Colonic mucosa (tissue), 4 donors: Measurements from ENCODE around the gene TRAPPC6A. TPM values are rescaled to one million over a fixed set of nuclear protein-coding genes. Genes with fewer than 3 reads are reported as not detected.
A peak's percentile ranks its signal among the peaks of the same experiment; 100 is the strongest.

Experiments
- DNase-seq: peaks from one replicate; pipeline ENCODE4 v3.0.0-alpha.2; 2020
- H3K27ac ChIP-seq: fragments of 200-600 bp; one replicate; pipeline ENCODE4 v1.8.0; 2021
- H3K27me3 ChIP-seq: fragments of 200-600 bp; one replicate; pipeline ENCODE4 v1.8.0; 2021
- H3K36me3 ChIP-seq: fragments of 200-600 bp; one replicate; pipeline ENCODE4 v1.8.0; 2021
- H3K4me1 ChIP-seq: fragments of 200-600 bp; one replicate; pipeline ENCODE4 v1.8.0; 2021; ENCODE audit warnings: mild to moderate bottlenecking
- H3K4me3 ChIP-seq: fragments of 200-600 bp; one replicate; pipeline ENCODE4 v1.8.0; 2021
- H3K9ac ChIP-seq, 2 donors: one replicate each; pipeline ENCODE4 v1.7.0; 2013; ENCODE audit warnings: control low read depth in 2 of 2, low read depth in 2 of 2, low read length in 2 of 2
- H3K9me3 ChIP-seq: fragments of 200-600 bp; one replicate; pipeline ENCODE4 v1.8.0; 2021
- CTCF ChIP-seq: fragments of 200-600 bp; IDR thresholded peaks from one replicate; pipeline ENCODE4 v1.8.0; 2022; ENCODE audit warnings: antibody characterized with exemption, mild to moderate bottlenecking
- intact Hi-C: fragments of 100-400 bp; cut with DNase I; formaldehyde crosslinking; loops from one replicate; pipeline ENCODE4 v1.14.1; 2022
- total RNA-seq, 2 donors: library from RNA; stranded (reverse); fragmentation: NEBNext Ultra II Directional in 1 of 2; extraction: Animal tissue kit (Norgen Biotek cat#: 25700) in 1 of 2; gene quantifications; one replicate each; pipeline ENCODE4 v1.2.1, GENCODE V29; 2021
- donor health status: healthy.
- donor health status: DM: no; HTN: no; CAD: no.
- donor health status: DM: no; HTN: no; CAD: no.

Gene TRAPPC6A
- total RNA-seq, 2 donors from 2014 or later, result 17.2 to 35.2 TPM

GRCh38 chr19:45168767-45169351, 9.2 kb downstream of the TRAPPC6A start:
- DNase-seq, result no peak

GRCh38 chr19:45166723-45167252, 11.2 kb downstream of the TRAPPC6A start:
- H3K4me1 ChIP-seq, result peaks cover 8% of the 10 kb centered on the region
- no peak overlapping the region for H3K9ac ChIP-seq
- H3K27me3 ChIP-seq, result no peaks in the 10 kb centered on the region
- no peak overlapping the region for H3K27ac ChIP-seq
- H3K36me3 ChIP-seq, result no peaks in the 10 kb centered on the region
- no peaks in the 10 kb centered on the region for H3K9me3 ChIP-seq
- intact Hi-C loops, result no loop called here
- TF ChIP-seq CTCF, result no peak
- no peak for DNase-seq
- no peak overlapping the region for H3K4me3 ChIP-seq

More at GRCh38 chr19:45168767-45169351, 9.2 kb downstream of the TRAPPC6A start:
- TF ChIP-seq CTCF, result no peak
- Histone ChIP-seq H3K9ac (no peak overlapping the region), H3K36me3 (no peaks in the 10 kb centered on the region), H3K4me3 (no peak overlapping the region), H3K4me1 (peaks cover 8% of the 10 kb centered on the region), H3K9me3 (no peaks in the 10 kb centered on the region), H3K27me3 (no peaks in the 10 kb centered on the region), H3K27ac (no peak overlapping the region)
- intact Hi-C loops, result no loop called here

GRCh38 chr19:45164577-45165335, 13.3 kb downstream of the TRAPPC6A start:
- H3K9me3 ChIP-seq, result no peaks in the 10 kb centered on the region
- TF ChIP-seq CTCF, result no peak
- H3K36me3 ChIP-seq, result no peaks in the 10 kb centered on the region
- H3K27ac ChIP-seq, result no peak overlapping the region
- no peak overlapping the region for H3K4me3 ChIP-seq
- intact Hi-C loops, result no loop called here
- H3K9ac ChIP-seq, result no peak overlapping the region
- H3K27me3 ChIP-seq, result peaks cover 6% of the 10 kb centered on the region
- peaks cover 8% of the 10 kb centered on the region for H3K4me1 ChIP-seq
- peak; percentile 75 for DNase-seq

- TF ChIP-seq CTCF, result no peak
- Histone ChIP-seq H3K27me3 (peaks cover 6% of the 10 kb centered on the region), H3K36me3 (no peaks in the 10 kb centered on the region), H3K27ac (no peak overlapping the region), H3K4me3 (no peak overlapping the region), H3K4me1 (peaks cover 8% of the 10 kb centered on the region), H3K9ac (no peak overlapping the region), H3K9me3 (no peaks in the 10 kb centered on the region)
- intact Hi-C loops, result no loop called here
- DNase-seq, result no peak
These were observed 14.1 kb downstream of the TRAPPC6A start for GRCh38 chr19:45163751-45164460.

GRCh38 chr19:45163156-45163555, 14.9 kb downstream of the TRAPPC6A start:
- peaks cover 8% of the 10 kb centered on the region for H3K4me1 ChIP-seq

More at GRCh38 chr19:45163156-45163555, 14.9 kb downstream of the TRAPPC6A start:
- no peaks in the 10 kb centered on the region for H3K36me3 ChIP-seq
- peaks cover 6% of the 10 kb centered on the region for H3K27me3 ChIP-seq
- TF ChIP-seq CTCF, result no peak
- no peak overlapping the region for H3K9ac ChIP-seq
- H3K27ac ChIP-seq, result no peak overlapping the region
- H3K9me3 ChIP-seq, result no peaks in the 10 kb centered on the region
- intact Hi-C loops, result no loop called here
- no peak for DNase-seq
- H3K4me3 ChIP-seq, result no peak overlapping the region
